ENCODE results near the gene SOX5. TPM values are rescaled to one million over a fixed set of nuclear protein-coding genes. Genes with fewer than 3 reads are reported as not detected.

Gene SOX5
- total RNA-seq, 4 donors from 2014 or later = 13.2 to 32.4 (median 23.3) TPM

DNA sequence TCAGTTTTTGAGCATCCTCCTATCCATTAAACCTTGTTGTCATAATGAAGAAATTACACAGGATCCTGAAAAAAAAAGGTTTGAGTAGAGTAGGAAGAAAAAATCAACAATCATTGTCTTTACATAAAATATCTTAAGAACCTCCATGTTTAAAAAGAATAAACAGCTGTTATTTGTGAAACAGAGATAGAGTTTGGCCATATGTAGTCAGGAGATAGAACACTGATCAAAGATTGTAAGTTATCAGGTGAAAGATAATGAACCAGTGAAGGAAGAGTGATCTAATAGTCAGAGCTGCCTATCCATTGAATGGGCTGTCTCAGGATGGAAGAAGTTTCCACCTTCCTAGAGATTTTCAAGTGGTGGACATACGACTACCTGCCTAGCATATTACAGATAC, 397.1 kb downstream of the SOX5 start:
- whole genome bisulfite sequencing, 2 donors = 86 to 87% methylated on average over 1 of the region's 1 CpG
- H3K4me1 ChIP-seq = no peaks in the 10 kb centered on the region
- TF ChIP-seq, protein P1, sequence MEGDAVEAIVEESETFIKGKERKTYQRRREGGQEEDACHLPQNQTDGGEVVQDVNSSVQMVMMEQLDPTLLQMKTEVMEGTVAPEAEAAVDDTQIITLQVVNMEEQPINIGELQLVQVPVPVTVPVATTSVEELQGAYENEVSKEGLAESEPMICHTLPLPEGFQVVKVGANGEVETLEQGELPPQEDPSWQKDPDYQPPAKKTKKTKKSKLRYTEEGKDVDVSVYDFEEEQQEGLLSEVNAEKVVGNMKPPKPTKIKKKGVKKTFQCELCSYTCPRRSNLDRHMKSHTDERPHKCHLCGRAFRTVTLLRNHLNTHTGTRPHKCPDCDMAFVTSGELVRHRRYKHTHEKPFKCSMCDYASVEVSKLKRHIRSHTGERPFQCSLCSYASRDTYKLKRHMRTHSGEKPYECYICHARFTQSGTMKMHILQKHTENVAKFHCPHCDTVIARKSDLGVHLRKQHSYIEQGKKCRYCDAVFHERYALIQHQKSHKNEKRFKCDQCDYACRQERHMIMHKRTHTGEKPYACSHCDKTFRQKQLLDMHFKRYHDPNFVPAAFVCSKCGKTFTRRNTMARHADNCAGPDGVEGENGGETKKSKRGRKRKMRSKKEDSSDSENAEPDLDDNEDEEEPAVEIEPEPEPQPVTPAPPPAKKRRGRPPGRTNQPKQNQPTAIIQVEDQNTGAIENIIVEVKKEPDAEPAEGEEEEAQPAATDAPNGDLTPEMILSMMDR (IDR thresholded peaks at IDR 0.05) = no peak
- no peak for TF ChIP-seq POLR2A (IDR thresholded peaks at IDR 0.05)
- no peak overlapping the region for H3K27ac ChIP-seq
- DNase-seq = no peak
- H3K9me3 ChIP-seq = no peaks in the 10 kb centered on the region
- H3K4me3 ChIP-seq (replicated peaks in 1 of 3) = no peak overlapping the region
- no peaks in the 10 kb centered on the region for H3K27me3 ChIP-seq
- intact Hi-C loops (cut with DNase I) = no loop called here
- no peaks in the 10 kb centered on the region for H3K36me3 ChIP-seq

DNA sequence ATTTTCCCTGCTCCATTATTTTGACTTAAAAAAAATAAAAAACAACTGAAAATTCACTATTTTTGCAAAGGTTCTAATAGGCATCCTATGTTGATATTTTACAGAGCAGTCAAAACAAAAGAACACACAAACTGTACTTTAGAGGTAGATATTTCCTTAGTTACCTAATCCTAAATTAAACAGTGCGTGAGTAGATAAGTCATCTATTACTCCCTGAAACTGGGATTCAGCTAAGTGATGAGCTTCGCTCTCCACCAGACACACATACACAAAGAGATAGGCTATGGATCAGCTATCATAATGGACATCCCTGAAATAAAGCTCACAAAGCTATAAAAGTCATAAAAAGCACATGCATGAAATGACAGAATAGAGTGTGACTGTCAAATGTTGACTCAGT, 398.7 kb downstream of the SOX5 start:
- intact Hi-C loops (cut with DNase I) = no loop called here
- no peaks in the 10 kb centered on the region for H3K4me1 ChIP-seq
- no peaks in the 10 kb centered on the region for H3K27me3 ChIP-seq
- no peak overlapping the region for H3K4me3 ChIP-seq (replicated peaks in 1 of 3)
- no peak for DNase-seq
- no peaks in the 10 kb centered on the region for H3K9me3 ChIP-seq
- H3K27ac ChIP-seq = no peak overlapping the region
- TF ChIP-seq, protein P1 (IDR thresholded peaks at IDR 0.05) = no peak
- TF ChIP-seq POLR2A (IDR thresholded peaks at IDR 0.05) = no peak
- no peaks in the 10 kb centered on the region for H3K36me3 ChIP-seq
- 97 to 98% methylated on average over 2 of the region's 2 CpGs for WGBS, 2 donors

DNA sequence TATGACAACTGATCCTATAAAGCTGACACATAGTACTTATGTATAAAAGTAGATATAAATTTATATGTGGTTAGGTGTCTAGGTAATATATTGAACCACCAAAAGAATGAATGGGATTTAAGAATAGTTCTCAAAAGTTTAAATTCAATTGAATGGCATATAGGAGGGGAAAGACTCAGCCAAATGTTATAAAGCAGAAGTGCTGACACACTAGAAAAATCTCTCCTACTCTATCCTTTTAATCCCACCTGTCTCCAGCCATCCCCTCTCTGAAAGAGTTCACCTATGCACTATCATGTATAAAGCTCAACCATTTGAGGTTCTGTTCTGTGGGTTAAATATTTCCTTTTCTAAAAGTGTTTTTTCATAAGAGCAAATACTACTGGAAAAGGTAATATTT, 400.7 kb downstream of the SOX5 start:
- DNase-seq = no peak
- intact Hi-C loops (cut with DNase I) = no loop called here
- Histone ChIP-seq H3K9me3 (no peaks in the 10 kb centered on the region), H3K27me3 (no peaks in the 10 kb centered on the region), H3K4me3 (replicated peaks in 1 of 3) (no peak overlapping the region), H3K4me1 (no peaks in the 10 kb centered on the region), H3K36me3 (no peaks in the 10 kb centered on the region), H3K27ac (no peak overlapping the region)
- no peak for TF ChIP-seq POLR2A (IDR thresholded peaks at IDR 0.05)
- TF ChIP-seq, protein P1 (IDR thresholded peaks at IDR 0.05) = no peak

DNA sequence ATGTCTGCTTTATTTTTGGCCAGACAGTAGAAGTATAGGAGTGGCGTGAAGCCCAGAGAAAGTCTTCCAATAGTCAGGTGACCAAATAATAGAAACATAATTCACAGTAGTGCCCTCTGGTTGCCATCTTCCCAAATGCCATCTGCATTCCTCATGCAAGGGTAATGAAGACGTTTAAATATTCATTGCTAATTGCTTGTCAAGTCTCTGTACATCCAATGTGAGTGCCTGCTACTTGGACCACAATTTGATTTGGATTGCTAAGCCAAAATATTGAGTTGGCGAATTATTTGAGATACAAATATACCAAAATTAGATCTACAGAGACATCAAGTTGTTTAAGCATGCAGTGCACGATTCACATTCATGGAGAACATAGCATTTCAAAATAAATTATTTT, 402.7 kb downstream of the SOX5 start:
- WGBS, 2 donors = 90 to 91% methylated on average over 4 of the region's 4 CpGs

DNA sequence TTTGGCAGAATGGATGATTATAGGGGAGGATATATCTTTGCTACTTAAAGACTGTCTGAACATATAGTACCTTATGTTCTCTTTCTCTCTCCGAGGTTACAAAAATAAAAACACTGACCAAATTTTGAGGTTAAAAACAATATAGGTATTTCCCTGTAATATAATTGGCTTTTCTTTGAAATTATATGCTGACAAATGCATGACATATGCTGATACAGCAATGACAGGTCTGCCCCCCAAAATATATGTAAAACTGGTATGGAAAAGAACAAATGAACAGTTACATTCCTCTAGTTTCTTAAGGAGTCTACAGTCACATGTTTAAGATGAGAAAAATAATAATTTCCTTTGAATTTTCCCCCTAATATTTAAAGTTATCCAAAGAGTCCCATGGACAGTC, 405.7 kb downstream of the SOX5 start:
- Histone ChIP-seq H3K9me3 (no peaks in the 10 kb centered on the region), H3K27ac (no peak overlapping the region)
- 84 to 93% methylated on average over 1 of the region's 1 CpG for WGBS, 2 donors

More for the DNA sequence above, 402.7 kb downstream of the SOX5 start:
- DNase-seq = no peak
- H3K36me3 ChIP-seq = no peaks in the 10 kb centered on the region
- no peak overlapping the region for H3K4me3 ChIP-seq (replicated peaks in 1 of 3)
- H3K4me1 ChIP-seq = no peaks in the 10 kb centered on the region
- intact Hi-C loops (cut with DNase I) = no loop called here
- no peak overlapping the region for H3K27ac ChIP-seq
- H3K27me3 ChIP-seq = no peaks in the 10 kb centered on the region
- H3K9me3 ChIP-seq = no peaks in the 10 kb centered on the region
- no peak for TF ChIP-seq POLR2A (IDR thresholded peaks at IDR 0.05)
- TF ChIP-seq, protein P1 (IDR thresholded peaks at IDR 0.05) = no peak

More for the DNA sequence above, 405.7 kb downstream of the SOX5 start:
- no peak for DNase-seq
- intact Hi-C loops (cut with DNase I) = no loop called here
- no peak for TF ChIP-seq POLR2A (IDR thresholded peaks at IDR 0.05)
- TF ChIP-seq, protein P1 (IDR thresholded peaks at IDR 0.05) = no peak
- no peaks in the 10 kb centered on the region for H3K36me3 ChIP-seq
- no peaks in the 10 kb centered on the region for H3K4me1 ChIP-seq
- no peaks in the 10 kb centered on the region for H3K27me3 ChIP-seq
- no peak overlapping the region for H3K4me3 ChIP-seq (replicated peaks in 1 of 3)
